HEK293 (cell line): Measurements from ENCODE around the gene MYH8.

ENCODE experiments used
- CTCF ChIA-PET: fragments of 350-600 bp; formaldehyde crosslinking; extraction: SDS; loops from one replicate; lab custom pipeline; 2021; ENCODE audit warnings: antibody characterized with exemption; lab: Yijun Ruan, JAX
- POLR2A ChIA-PET: fragments of 300-600 bp; formaldehyde crosslinking; extraction: SDS; loops from one replicate; lab custom pipeline; 2020; ENCODE audit warnings: antibody characterized with exemption, inconsistent platforms; lab: Yijun Ruan, JAX
- H3K27ac ChIP-seq: fragments of 200-500 bp; sonication (Bioruptor generic); 2 replicates; pipeline ENCODE4 v1.5.1; 2014; ENCODE audit warnings: low read depth, low read length, control low read depth, inconsistent platforms; ENCODE audit errors: extremely low read depth
- H3K36me3 ChIP-seq, 2 experiments: fragments of 200-500 bp in 1 of 2; sonication (Bioruptor generic) in 1 of 2; 1 replicate in 1 of 2; 2 replicates in 1 of 2; pipeline ENCODE4 v1.5.1; 2014 to 2017; ENCODE audit warnings: inconsistent platforms in 2 of 2, low read length in 2 of 2; ENCODE audit not compliant: control insufficient read depth in 2 of 2, insufficient read depth in 1 of 2
- H3K4me1 ChIP-seq: fragments of 200-500 bp; sonication (Bioruptor generic); 2 replicates; pipeline ENCODE4 v1.5.1; 2014; ENCODE audit warnings: mild to moderate bottlenecking, low read length, inconsistent platforms; ENCODE audit not compliant: control insufficient read depth, insufficient read depth
- H3K4me3 ChIP-seq: 2 replicates; pipeline ENCODE4 v1.5.1; 2011; ENCODE audit warnings: low read depth, mild to moderate bottlenecking, control low read depth, low read length, moderate library complexity
- H3K9me3 ChIP-seq: fragments of 200-500 bp; sonication (Bioruptor generic); 2 replicates; pipeline ENCODE4 v1.5.1; 2014; ENCODE audit warnings: low read depth, low read length, inconsistent platforms; ENCODE audit not compliant: control insufficient read depth, insufficient read depth
- CTCF ChIP-seq: fragments of 450-650 bp; formaldehyde crosslinking; IDR thresholded peaks from 2 replicates; pipeline ENCODE4 v1.5.1; 2016; ENCODE audit warnings: missing biosample characterization, missing genetic modification characterization
- GFI1B ChIP-seq: fragments of 450-650 bp; formaldehyde crosslinking; IDR thresholded peaks from 2 replicates; pipeline ENCODE4 v1.5.1; 2016; ENCODE audit warnings: missing biosample characterization, missing genetic modification characterization
- OVOL3 ChIP-seq: fragments of 450-650 bp; formaldehyde crosslinking; IDR thresholded peaks from 2 replicates; pipeline ENCODE4 v1.5.1; 2016; ENCODE audit warnings: missing biosample characterization, missing genetic modification characterization
- REST ChIP-seq: fragments of 450-650 bp; formaldehyde crosslinking; IDR thresholded peaks from 2 replicates; pipeline ENCODE4 v1.5.1; 2016; ENCODE audit warnings: missing biosample characterization, missing genetic modification characterization
- ZBTB21 ChIP-seq: fragments of 450-650 bp; formaldehyde crosslinking; IDR thresholded peaks from 2 replicates; pipeline ENCODE4 v1.5.1; 2017; ENCODE audit warnings: missing biosample characterization, missing genetic modification characterization
- ZBTB7A ChIP-seq: fragments of 450-650 bp; formaldehyde crosslinking; IDR thresholded peaks from 2 replicates; pipeline ENCODE4 v1.5.1; 2016; ENCODE audit warnings: low read depth, missing biosample characterization, missing genetic modification characterization
- ZNF202 ChIP-seq: fragments of 450-650 bp; formaldehyde crosslinking; IDR thresholded peaks from 2 replicates; pipeline ENCODE4 v1.5.1; 2016; ENCODE audit warnings: missing biosample characterization, missing genetic modification characterization, borderline replicate concordance
- ZNF391 ChIP-seq: fragments of 450-650 bp; formaldehyde crosslinking; IDR thresholded peaks from 2 replicates; pipeline ENCODE4 v1.5.1; 2016; ENCODE audit warnings: low read depth, missing biosample characterization, missing genetic modification characterization, borderline replicate concordance
- ZNF513 ChIP-seq: fragments of 450-650 bp; IDR thresholded peaks from 2 replicates; pipeline ENCODE4 v1.5.1; 2018; ENCODE audit warnings: missing biosample characterization, missing genetic modification characterization
- ZNF585B ChIP-seq: fragments of 450-650 bp; formaldehyde crosslinking; IDR thresholded peaks from 2 replicates; pipeline ENCODE4 v1.5.1; 2016; ENCODE audit warnings: missing biosample characterization, missing genetic modification characterization
- ZNF629 ChIP-seq: fragments of 450-650 bp; formaldehyde crosslinking; IDR thresholded peaks from 2 replicates; pipeline ENCODE4 v1.5.1; 2017; ENCODE audit warnings: missing biosample characterization, missing genetic modification characterization
- ZNF660 ChIP-seq: fragments of 450-650 bp; IDR thresholded peaks from 2 replicates; pipeline ENCODE4 v1.5.1; 2018; ENCODE audit warnings: missing biosample characterization, mild to moderate bottlenecking, missing genetic modification characterization

Gene MYH8

DNA sequence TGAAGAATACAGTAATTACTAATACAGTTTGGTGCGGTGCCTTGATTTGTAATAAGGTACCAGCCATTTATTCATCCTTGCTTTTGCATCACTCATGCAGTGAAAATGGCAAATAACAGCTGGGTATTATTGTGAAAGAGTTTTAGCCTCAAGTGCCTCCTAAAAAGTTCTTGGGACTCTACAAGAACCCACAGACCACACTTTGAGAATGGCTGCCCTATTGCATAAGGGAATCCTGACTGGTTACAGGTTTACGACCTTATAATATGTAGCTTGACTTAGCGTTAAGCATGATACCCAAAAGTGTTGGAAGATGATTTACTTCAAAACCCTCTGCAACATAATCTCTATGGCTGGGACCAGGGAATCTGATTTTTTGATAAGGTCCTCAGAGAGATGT, 53.2 kb downstream of the MYH8 start (continued):
- TF ChIP-seq ZNF660 (tag by site-specific recombination) = no peak

GRCh38 chr17:10360578-10360977, 61.2 kb downstream of the MYH8 start:
- no peak overlapping the region for H3K4me3 ChIP-seq
- H3K4me1 ChIP-seq = no peaks in the 10 kb centered on the region
- H3K27ac ChIP-seq = no peak overlapping the region
- no peak for TF ChIP-seq REST
- TF ChIP-seq ZBTB21 (tag by site-specific recombination) = peak; percentile 64; the same call in 1 of the 2 replicates
- TF ChIP-seq ZNF629 (tag by site-specific recombination) = peak; percentile 47; the same call in 1 of the 2 replicates
- no peaks in the 10 kb centered on the region for H3K9me3 ChIP-seq
- CTCF ChIA-PET = interaction anchor here (0.7 kb wide), 1 partner anchor 251 kb away, joined by 3 read pairs; no protein-coding TSS in a partner anchor
- no peaks in the 10 kb centered on the region for H3K36me3 ChIP-seq
- POLR2A ChIA-PET = no interaction called here

DNA sequence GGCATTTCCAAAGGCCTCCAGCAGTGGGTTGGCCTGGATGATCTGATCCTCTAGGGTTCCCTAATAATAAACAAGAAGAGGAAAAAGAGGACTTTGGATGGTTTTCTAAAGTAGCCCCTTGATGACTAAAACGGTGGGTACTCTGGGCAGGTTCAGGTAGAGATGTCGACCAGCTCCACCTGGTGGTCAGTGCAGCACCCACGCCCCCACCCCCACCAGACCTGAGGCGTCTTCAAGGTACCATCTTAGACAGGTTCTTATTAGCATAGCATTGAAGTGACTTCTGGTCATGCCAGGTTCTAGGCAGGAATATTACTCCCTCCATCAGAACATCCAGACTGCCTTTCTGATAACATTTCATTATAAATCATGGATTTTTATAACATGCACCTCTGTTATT, 64.0 kb downstream of the MYH8 start:
- no peak overlapping the region for H3K27ac ChIP-seq
- no peaks in the 10 kb centered on the region for H3K4me1 ChIP-seq
- no peaks in the 10 kb centered on the region for H3K36me3 ChIP-seq
- CTCF ChIA-PET = interaction anchor here (0.6 to 1.3 kb wide), 5 partner anchors 10 to 73 kb away, joined by 3 to 6 read pairs (median 4); no protein-coding TSS in a partner anchor
- TF ChIP-seq CTCF (tag by site-specific recombination) = peak; percentile 19; the same call in 1 of the 2 replicates
- TF ChIP-seq ZBTB7A = no peak
- POLR2A ChIA-PET = no interaction called here
- H3K4me3 ChIP-seq = no peak overlapping the region
- H3K9me3 ChIP-seq = no peaks in the 10 kb centered on the region

DNA sequence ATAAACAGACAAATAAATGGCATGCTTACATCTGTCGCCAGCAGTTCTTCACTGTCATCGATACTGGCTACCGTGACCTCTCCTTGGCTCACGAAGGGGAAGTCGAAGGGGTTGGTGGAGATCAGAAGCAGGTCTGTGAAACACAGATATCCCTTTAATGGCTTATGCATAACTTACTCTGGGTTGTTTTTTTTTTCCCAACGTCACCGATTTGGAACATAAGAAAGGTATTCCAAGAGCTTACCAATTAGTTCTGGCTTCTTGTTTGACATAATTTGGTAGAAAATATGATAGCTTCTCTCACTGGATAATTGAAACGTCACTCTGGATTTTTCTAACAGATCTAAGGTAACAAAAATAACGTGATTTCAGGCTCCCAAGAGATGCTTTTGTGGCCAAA, 67.1 kb downstream of the MYH8 start:
- CTCF ChIA-PET = interaction anchor here (0.6 to 2.2 kb wide), 4 partner anchors 26 to 263 kb away, joined by 3 to 9 read pairs (median 6); no protein-coding TSS in a partner anchor

More for the DNA sequence above, 67.1 kb downstream of the MYH8 start:
- POLR2A ChIA-PET = no interaction called here
- Histone ChIP-seq H3K4me1 (no peaks in the 10 kb centered on the region), H3K4me3 (no peak overlapping the region), H3K36me3 (no peaks in the 10 kb centered on the region), H3K9me3 (no peaks in the 10 kb centered on the region), H3K27ac (no peak overlapping the region)
- no peak for TF ChIP-seq GFI1B (tag by site-specific recombination)
- TF ChIP-seq OVOL3 = no peak
- TF ChIP-seq ZNF391 (tag by site-specific recombination) = no peak
- TF ChIP-seq ZNF585B (tag by site-specific recombination) = no peak
- no peak for TF ChIP-seq ZNF202 (tag by site-specific recombination)
- no peak for TF ChIP-seq ZNF513 (tag by site-specific recombination)
